Measurements from ENCODE around the gene PARP4. TPM values are rescaled to one million over a fixed set of nuclear protein-coding genes. Genes with fewer than 3 reads are reported as not detected.

PARP4 gene
- total RNA-seq, 1 experiment from 2014 or later, result 25.9 TPM

DNA sequence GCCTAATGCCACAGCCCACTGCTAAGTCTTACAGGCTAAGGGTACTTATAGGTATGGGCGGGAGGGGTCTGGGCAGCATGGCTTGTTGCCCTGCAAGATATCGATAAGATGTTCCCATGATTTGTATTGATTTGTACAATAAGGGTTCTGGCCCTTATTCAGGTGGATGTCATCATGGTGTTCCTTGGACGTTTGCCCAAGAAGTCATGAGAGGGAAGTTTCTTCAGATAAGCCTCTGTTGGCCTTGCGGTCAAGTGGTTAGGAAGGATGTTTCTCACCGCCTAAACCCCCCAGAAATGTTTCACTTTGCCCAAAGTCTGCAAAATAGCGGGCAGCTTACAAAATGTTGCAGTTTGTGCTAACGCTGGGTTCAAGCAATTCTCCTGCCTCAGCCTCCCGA is 7.3 kb downstream of the PARP4 start:
- TF ChIP-seq, protein P1, sequence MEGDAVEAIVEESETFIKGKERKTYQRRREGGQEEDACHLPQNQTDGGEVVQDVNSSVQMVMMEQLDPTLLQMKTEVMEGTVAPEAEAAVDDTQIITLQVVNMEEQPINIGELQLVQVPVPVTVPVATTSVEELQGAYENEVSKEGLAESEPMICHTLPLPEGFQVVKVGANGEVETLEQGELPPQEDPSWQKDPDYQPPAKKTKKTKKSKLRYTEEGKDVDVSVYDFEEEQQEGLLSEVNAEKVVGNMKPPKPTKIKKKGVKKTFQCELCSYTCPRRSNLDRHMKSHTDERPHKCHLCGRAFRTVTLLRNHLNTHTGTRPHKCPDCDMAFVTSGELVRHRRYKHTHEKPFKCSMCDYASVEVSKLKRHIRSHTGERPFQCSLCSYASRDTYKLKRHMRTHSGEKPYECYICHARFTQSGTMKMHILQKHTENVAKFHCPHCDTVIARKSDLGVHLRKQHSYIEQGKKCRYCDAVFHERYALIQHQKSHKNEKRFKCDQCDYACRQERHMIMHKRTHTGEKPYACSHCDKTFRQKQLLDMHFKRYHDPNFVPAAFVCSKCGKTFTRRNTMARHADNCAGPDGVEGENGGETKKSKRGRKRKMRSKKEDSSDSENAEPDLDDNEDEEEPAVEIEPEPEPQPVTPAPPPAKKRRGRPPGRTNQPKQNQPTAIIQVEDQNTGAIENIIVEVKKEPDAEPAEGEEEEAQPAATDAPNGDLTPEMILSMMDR (conservative IDR thresholded peaks at IDR 0.05), result no peak

More for the DNA sequence above, 7.3 kb downstream of the PARP4 start:
- Histone ChIP-seq H4K20me1 (ENCODE audit: control insufficient read depth, insufficient read depth, insufficient read length) (no peaks in the 10 kb centered on the region), H4K5ac (ENCODE audit: insufficient read length, low read depth, low read length) (no peak overlapping the region), H3K79me2 (ENCODE audit: insufficient read depth, low read length) (no peaks in the 10 kb centered on the region; the same call in 1 of the 2 replicates), H3K4me1 (ENCODE audit: insufficient read depth, low read length) (no peaks in the 10 kb centered on the region), H2BK120ac (ENCODE audit: low read depth, low read length, poor library complexity, severe bottlenecking) (no peak overlapping the region), H2AK5ac (ENCODE audit: insufficient read length, low read length) (no peak overlapping the region), H3T11ph (ENCODE audit: low read length) (no peak overlapping the region), H3K9ac (ENCODE audit: extremely low read depth, insufficient read length, low read length) (no peak overlapping the region), H3K23ac (ENCODE audit: insufficient read length, low read depth, low read length) (no peak overlapping the region), H4K8ac (replicated peaks; ENCODE audit: insufficient read length, low read depth, low read length) (no peak overlapping the region), H3K4ac (ENCODE audit: low read depth, low read length) (no peak overlapping the region), H2BK12ac (ENCODE audit: insufficient read length, low read depth, low read length) (no peak overlapping the region), H3K27ac (ENCODE audit: insufficient read length, low read depth, low read length) (no peak overlapping the region), H2BK20ac (ENCODE audit: low read depth, low read length, poor library complexity, severe bottlenecking) (no peak overlapping the region), H3K14ac (ENCODE audit: insufficient read depth, low read length) (no peak overlapping the region), H3K79me1 (ENCODE audit: insufficient read depth, low read depth, low read length, poor library complexity, severe bottlenecking) (no peaks in the 10 kb centered on the region), H3K27me3 (ENCODE audit: insufficient read depth, low read length) (no peaks in the 10 kb centered on the region), H3K56ac (ENCODE audit: insufficient read length, low read depth, low read length) (no peak overlapping the region), H2BK5ac (ENCODE audit: insufficient read length, low read length) (no peak overlapping the region), H3K4me2 (ENCODE audit: insufficient read depth, insufficient read length, low read length) (no peak overlapping the region), H2BK15ac (ENCODE audit: low read depth, low read length) (no peak overlapping the region), H2AFZ (ENCODE audit: low read length) (no peak overlapping the region), H4K91ac (ENCODE audit: insufficient read length, low read depth, low read length) (no peak overlapping the region), H3K23me2 (ENCODE audit: insufficient read length, low read depth, low read length, poor library complexity, severe bottlenecking) (no peaks in the 10 kb centered on the region), H3K18ac (ENCODE audit: insufficient read length, low read depth, low read length) (no peak overlapping the region), H3K9me3 (ENCODE audit: control insufficient read depth, low read depth, low read length) (no peaks in the 10 kb centered on the region)
- H3K4me1 Mint-ChIP-seq, result peaks cover 4 to 8% of the 10 kb centered on the region in 2 experiments; a peak in 2 of 4 replicates
- no peak overlapping the region for H3K27ac Mint-ChIP-seq
- no CpG with 5 or more reads among the region's 8 CpGs for WGBS (ENCODE audit: extremely low coverage, insufficient read length, low lambda C conversion rate)
- no peak overlapping the region for H3K4me3 Mint-ChIP-seq
- H3K9me3 Mint-ChIP-seq, result no peaks in the 10 kb centered on the region
- H3K27me3 Mint-ChIP-seq (ENCODE audit: low read depth), result no peaks in the 10 kb centered on the region
- DNase-seq, result no peak
- H3K36me3 Mint-ChIP-seq (ENCODE audit: insufficient read depth in 1 of 3, low read depth in 3 of 3), result peaks cover 3 to 14% (median 10%) of the 10 kb centered on the region in 3 experiments; a peak in 5 of 7 replicates

Measured in H9 (cell line).